ENCODE results near the gene PMFBP1. TPM values are rescaled to one million over a fixed set of nuclear protein-coding genes. Genes with fewer than 3 reads are reported as not detected.

The PMFBP1 gene
- polyA plus RNA-seq, 2 donors = 0.46 to 0.88 TPM

DNA sequence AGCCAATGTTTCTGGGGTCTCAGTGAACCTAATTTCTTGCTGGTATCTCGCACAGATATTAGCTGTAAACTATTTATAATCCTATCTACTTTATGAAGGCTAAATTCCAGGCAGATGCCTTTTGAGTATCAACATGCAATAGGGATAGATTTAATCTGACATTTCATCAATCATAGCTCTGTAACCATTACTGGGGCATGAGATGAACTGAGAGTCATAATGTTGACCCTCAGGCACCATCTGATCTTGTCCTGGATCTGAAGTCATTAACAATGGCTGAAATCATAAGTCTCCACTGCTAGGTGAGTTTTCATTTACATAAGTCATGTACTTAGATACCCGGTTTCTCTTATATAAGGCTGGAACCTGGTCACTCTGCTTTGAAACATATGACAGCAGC, 3.6 kb downstream of the PMFBP1 start:
- Histone ChIP-seq H3K9me3 (ENCODE audit: control insufficient read depth in 2 of 2, insufficient read depth in 1 of 2, low read depth in 1 of 2, low read length in 1 of 2) (no peaks in the 10 kb centered on the region), H3K4me1 (ENCODE audit: control insufficient read depth in 2 of 2, insufficient read depth in 2 of 2, low read length in 1 of 2) (no peaks in the 10 kb centered on the region), H3K4me3 (ENCODE audit: low read depth in 1 of 2, low read length in 2 of 2) (no peak overlapping the region), H3K36me3 (ENCODE audit: control insufficient read depth in 2 of 2, insufficient read depth in 2 of 2, low read length in 1 of 2) (no peaks in the 10 kb centered on the region), H3K27me3 (ENCODE audit: control insufficient read depth in 1 of 2, insufficient read depth in 2 of 2, low read length in 2 of 2) (no peaks in the 10 kb centered on the region), H3K27ac (ENCODE audit: low read depth in 2 of 2, low read length in 1 of 2) (no peak overlapping the region)
- WGBS, 2 donors = 88 to 89% methylated on average over 2 of the region's 2 CpGs

DNA sequence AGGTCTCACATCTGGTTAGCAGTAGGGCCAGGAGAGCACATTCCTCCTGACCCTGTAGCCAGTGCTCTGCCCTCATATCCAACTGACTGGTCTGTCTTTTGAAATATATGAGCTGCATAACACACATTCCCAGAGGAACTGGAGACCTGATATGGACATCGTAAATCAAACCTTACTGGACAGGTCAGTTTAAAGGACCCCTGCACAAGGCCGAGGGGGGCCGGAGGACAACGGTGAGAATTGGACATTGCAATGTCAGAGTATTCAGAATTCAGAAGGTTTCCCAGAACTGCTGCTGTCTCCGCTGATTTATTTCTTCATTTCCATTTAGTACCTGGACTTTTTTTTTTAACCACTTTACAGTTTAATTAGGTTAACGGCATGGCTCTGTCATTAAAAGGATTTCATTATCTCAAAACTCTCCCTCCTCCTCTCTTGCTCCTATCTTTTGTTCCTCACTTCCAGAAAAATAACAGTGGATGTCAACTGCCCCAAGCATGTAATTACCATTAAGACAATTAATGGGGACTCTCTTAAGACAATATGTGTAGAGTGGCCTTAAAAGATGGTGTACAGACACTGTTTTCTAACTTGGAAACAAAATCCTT, 4.9 kb downstream of the PMFBP1 start:
- Histone ChIP-seq H3K27ac (ENCODE audit: low read depth in 2 of 2, low read length in 1 of 2) (no peak overlapping the region), H3K4me3 (ENCODE audit: low read depth in 1 of 2, low read length in 2 of 2) (no peak overlapping the region), H3K36me3 (ENCODE audit: control insufficient read depth in 2 of 2, insufficient read depth in 2 of 2, low read length in 1 of 2) (no peaks in the 10 kb centered on the region), H3K27me3 (ENCODE audit: control insufficient read depth in 1 of 2, insufficient read depth in 2 of 2, low read length in 2 of 2) (no peaks in the 10 kb centered on the region), H3K9me3 (ENCODE audit: control insufficient read depth in 2 of 2, insufficient read depth in 1 of 2, low read depth in 1 of 2, low read length in 1 of 2) (no peaks in the 10 kb centered on the region), H3K4me1 (ENCODE audit: control insufficient read depth in 2 of 2, insufficient read depth in 2 of 2, low read length in 1 of 2) (no peaks in the 10 kb centered on the region)
- 81 to 86% methylated on average over 6 of the region's 6 CpGs for WGBS, 2 donors

DNA sequence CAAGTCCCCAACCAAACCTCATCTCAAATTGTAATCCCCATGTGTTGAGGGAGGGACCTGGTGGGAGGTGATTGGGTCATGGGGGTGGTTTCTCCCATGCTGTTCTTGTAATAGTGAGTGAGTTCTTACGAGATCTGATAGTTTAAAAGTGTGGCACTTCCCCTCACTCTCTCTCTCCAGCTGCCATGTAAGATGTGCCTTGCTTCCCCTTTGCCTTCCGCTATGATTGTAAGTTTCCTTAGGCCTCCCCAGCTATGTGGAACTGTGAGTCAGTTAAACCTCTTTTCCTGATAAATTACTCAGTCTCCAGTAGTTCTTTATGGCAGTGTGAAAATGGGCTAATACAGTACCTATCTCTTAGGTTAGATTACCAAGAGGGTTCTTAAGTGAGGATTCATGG, 5.8 kb downstream of the PMFBP1 start:
- Histone ChIP-seq H3K27ac (ENCODE audit: low read depth in 2 of 2, low read length in 1 of 2) (no peak overlapping the region), H3K9me3 (ENCODE audit: control insufficient read depth in 2 of 2, insufficient read depth in 1 of 2, low read depth in 1 of 2, low read length in 1 of 2) (no peaks in the 10 kb centered on the region), H3K4me3 (ENCODE audit: low read depth in 1 of 2, low read length in 2 of 2) (no peak overlapping the region), H3K36me3 (ENCODE audit: control insufficient read depth in 2 of 2, insufficient read depth in 2 of 2, low read length in 1 of 2) (no peaks in the 10 kb centered on the region), H3K27me3 (ENCODE audit: control insufficient read depth in 1 of 2, insufficient read depth in 2 of 2, low read length in 2 of 2) (no peaks in the 10 kb centered on the region), H3K4me1 (ENCODE audit: control insufficient read depth in 2 of 2, insufficient read depth in 2 of 2, low read length in 1 of 2) (no peaks in the 10 kb centered on the region)
- 80 to 83% methylated on average over 2 of the region's 2 CpGs for WGBS, 2 donors

DNA sequence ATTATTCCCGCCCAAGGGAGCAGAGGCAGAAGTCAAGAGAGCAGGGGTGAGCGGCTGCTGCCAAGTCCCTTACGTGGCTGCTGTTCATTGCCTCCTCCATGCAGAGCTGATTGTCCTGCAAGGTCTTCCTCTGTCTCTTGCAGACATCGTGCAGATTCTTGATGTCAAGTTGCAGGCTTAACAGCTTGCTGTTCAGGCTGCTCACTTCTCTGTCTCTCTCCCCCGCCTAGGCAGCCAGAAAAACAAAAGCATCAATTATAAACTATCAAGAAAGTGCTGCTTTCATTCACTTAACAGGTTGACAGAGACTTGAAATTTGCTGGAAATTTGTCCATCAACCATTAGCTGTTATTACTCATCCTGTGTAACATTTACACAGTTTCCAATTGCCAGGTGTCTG, 7.3 kb downstream of the PMFBP1 start:
- Histone ChIP-seq H3K4me3 (ENCODE audit: low read depth in 1 of 2, low read length in 2 of 2) (no peak overlapping the region), H3K27me3 (ENCODE audit: control insufficient read depth in 1 of 2, insufficient read depth in 2 of 2, low read length in 2 of 2) (no peaks in the 10 kb centered on the region), H3K9me3 (ENCODE audit: control insufficient read depth in 2 of 2, insufficient read depth in 1 of 2, low read depth in 1 of 2, low read length in 1 of 2) (no peaks in the 10 kb centered on the region), H3K36me3 (ENCODE audit: control insufficient read depth in 2 of 2, insufficient read depth in 2 of 2, low read length in 1 of 2) (no peaks in the 10 kb centered on the region), H3K27ac (ENCODE audit: low read depth in 2 of 2, low read length in 1 of 2) (no peak overlapping the region), H3K4me1 (ENCODE audit: control insufficient read depth in 2 of 2, insufficient read depth in 2 of 2, low read length in 1 of 2) (no peaks in the 10 kb centered on the region)
- 67 to 71% methylated on average over 5 of the region's 5 CpGs for WGBS, 2 donors

DNA sequence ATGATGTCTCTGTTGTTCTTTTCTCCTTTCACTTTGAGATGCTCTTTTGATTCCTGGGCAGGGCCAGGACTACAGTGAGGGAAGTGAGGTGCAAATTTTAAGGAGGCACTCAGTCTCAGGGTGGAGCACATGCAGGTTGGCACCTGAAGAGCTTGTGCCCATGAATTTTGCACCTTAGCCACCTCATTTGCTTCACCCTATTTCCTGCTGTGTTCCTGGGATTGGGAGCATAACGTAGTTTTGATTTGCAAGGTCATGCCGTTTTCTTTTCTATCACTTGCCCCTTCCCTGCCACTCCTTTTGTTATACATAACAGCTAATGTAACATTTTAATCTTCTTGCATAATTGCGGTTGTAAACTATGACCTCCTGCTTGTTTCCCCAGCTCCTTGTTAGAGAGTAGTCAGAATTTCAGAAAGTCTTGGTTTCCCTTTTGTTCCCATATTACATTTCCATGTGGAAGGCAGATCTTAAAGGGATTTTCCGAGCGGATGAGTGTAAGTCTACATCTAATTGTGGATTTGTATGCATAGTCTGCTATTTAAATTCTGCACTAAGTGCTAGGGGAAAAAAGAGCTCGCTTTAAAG, 9.8 kb downstream of the PMFBP1 start:
- no peaks in the 10 kb centered on the region for H3K9me3 ChIP-seq (ENCODE audit: control insufficient read depth in 2 of 2, insufficient read depth in 1 of 2, low read depth in 1 of 2, low read length in 1 of 2)
- H3K27me3 ChIP-seq (ENCODE audit: control insufficient read depth in 1 of 2, insufficient read depth in 2 of 2, low read length in 2 of 2) = no peaks in the 10 kb centered on the region
- H3K27ac ChIP-seq (ENCODE audit: low read depth in 2 of 2, low read length in 1 of 2) = no peak overlapping the region
- 70 to 73% methylated on average over 6 of the region's 6 CpGs for WGBS, 2 donors
- H3K4me3 ChIP-seq (ENCODE audit: low read depth in 1 of 2, low read length in 2 of 2) = no peak overlapping the region
- no peaks in the 10 kb centered on the region for H3K36me3 ChIP-seq (ENCODE audit: control insufficient read depth in 2 of 2, insufficient read depth in 2 of 2, low read length in 1 of 2)
- H3K4me1 ChIP-seq (ENCODE audit: control insufficient read depth in 2 of 2, insufficient read depth in 2 of 2, low read length in 1 of 2) = no peaks in the 10 kb centered on the region

DNA sequence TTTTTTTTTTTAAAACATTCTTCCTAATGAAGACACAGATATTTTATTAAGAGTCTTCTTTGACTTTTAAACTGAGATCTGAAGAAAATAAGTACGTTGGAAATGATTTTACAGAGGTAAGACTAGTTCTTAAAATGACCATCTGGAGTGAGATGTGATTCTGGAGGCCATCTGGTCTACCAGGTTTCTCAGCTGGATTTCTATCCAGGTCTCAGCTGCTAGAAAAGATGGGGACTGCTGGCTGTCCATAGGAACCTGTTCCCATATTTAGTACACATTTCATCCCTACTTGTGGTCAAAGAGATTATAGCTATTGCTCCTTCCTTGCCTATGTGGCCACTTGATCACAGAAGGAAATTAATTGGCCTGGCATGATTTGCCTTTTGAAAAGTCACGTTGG, 12.2 kb downstream of the PMFBP1 start:
- 54 to 58% methylated on average over 2 of the region's 2 CpGs for WGBS, 2 donors
- no peak overlapping the region for H3K27ac ChIP-seq (ENCODE audit: low read depth in 2 of 2, low read length in 1 of 2)

DNA sequence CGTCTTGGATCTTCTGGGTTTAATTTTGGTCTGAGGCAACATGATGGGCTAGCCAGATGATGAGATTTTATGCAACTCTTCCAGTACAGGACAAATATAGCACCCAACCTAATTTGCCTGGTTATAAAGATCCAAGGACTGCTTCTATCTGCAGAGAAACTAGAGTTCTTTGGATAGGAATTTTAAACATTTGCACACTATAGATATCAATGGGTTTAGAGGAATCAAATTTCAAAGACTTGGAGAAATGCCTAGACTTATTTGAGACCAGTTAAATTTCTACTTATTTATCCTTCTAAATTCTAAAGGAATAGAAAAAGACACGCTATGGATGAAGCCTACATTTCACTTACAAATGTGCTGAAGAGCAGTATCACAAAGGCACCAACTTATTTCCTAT, 12.6 kb downstream of the PMFBP1 start:
- H3K36me3 ChIP-seq (ENCODE audit: control insufficient read depth in 2 of 2, insufficient read depth in 2 of 2, low read length in 1 of 2) = no peaks in the 10 kb centered on the region
- 41 to 46% methylated on average over 2 of the region's 2 CpGs for WGBS, 2 donors
- H3K27me3 ChIP-seq (ENCODE audit: control insufficient read depth in 1 of 2, insufficient read depth in 2 of 2, low read length in 2 of 2) = no peaks in the 10 kb centered on the region
- no peak overlapping the region for H3K27ac ChIP-seq (ENCODE audit: low read depth in 2 of 2, low read length in 1 of 2)
- H3K9me3 ChIP-seq (ENCODE audit: control insufficient read depth in 2 of 2, insufficient read depth in 1 of 2, low read depth in 1 of 2, low read length in 1 of 2) = no peaks in the 10 kb centered on the region
- H3K4me3 ChIP-seq (ENCODE audit: low read depth in 1 of 2, low read length in 2 of 2) = no peak overlapping the region
- no peaks in the 10 kb centered on the region for H3K4me1 ChIP-seq (ENCODE audit: control insufficient read depth in 2 of 2, insufficient read depth in 2 of 2, low read length in 1 of 2)

More for the DNA sequence above, 12.2 kb downstream of the PMFBP1 start:
- Histone ChIP-seq H3K4me3 (ENCODE audit: low read depth in 1 of 2, low read length in 2 of 2) (no peak overlapping the region), H3K9me3 (ENCODE audit: control insufficient read depth in 2 of 2, insufficient read depth in 1 of 2, low read depth in 1 of 2, low read length in 1 of 2) (no peaks in the 10 kb centered on the region), H3K4me1 (ENCODE audit: control insufficient read depth in 2 of 2, insufficient read depth in 2 of 2, low read length in 1 of 2) (no peaks in the 10 kb centered on the region), H3K27me3 (ENCODE audit: control insufficient read depth in 1 of 2, insufficient read depth in 2 of 2, low read length in 2 of 2) (no peaks in the 10 kb centered on the region), H3K36me3 (ENCODE audit: control insufficient read depth in 2 of 2, insufficient read depth in 2 of 2, low read length in 1 of 2) (no peaks in the 10 kb centered on the region)

DNA sequence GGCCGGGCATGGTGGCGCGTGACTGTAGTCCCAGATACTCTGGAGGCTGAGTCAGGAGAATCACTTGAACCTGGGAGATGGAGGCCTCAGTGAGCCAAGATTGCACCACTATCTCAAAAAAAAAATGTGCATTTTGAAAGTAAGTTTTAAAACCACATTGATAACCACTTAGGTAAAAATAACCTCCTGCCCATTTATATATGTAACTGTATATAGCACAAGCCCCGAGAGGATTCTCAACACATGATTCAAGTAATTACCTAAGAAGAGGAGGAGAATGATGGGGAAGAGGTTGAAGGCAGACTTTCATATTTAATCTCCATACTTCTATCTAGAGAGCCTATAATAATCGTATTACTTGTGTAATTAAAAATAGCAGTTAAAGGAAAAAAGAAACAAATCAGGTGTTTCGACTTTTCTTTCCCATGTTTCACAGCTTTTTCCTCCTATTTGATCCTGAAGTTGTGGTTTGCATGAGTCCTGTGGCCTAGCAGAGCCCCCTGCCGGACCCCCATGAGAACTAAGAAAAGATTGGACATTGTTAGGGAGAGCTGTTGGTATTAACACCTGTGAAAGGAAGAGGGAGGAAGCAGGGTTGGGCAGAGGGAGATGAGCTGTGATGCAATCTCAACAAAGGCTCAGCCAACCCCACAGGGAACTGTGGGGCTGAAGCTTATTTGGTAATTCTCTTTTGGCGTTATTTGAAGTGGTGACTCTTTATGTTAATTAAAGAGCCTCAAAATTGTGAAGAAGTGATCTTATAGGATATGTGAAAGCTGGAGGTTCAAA, 22.1 kb downstream of the PMFBP1 start:
- no peaks in the 10 kb centered on the region for H3K27me3 ChIP-seq (ENCODE audit: control insufficient read depth in 1 of 2, insufficient read depth in 2 of 2, low read length in 2 of 2)
- H3K36me3 ChIP-seq (ENCODE audit: control insufficient read depth in 2 of 2, insufficient read depth in 2 of 2, low read length in 1 of 2) = no peaks in the 10 kb centered on the region
- no peaks in the 10 kb centered on the region for H3K4me1 ChIP-seq (ENCODE audit: control insufficient read depth in 2 of 2, insufficient read depth in 2 of 2, low read length in 1 of 2)
- no peak overlapping the region for H3K27ac ChIP-seq (ENCODE audit: low read depth in 2 of 2, low read length in 1 of 2)
- H3K4me3 ChIP-seq (ENCODE audit: low read depth in 1 of 2, low read length in 2 of 2) = no peak overlapping the region
- WGBS, 2 donors = 74 to 79% methylated on average over 8 of the region's 8 CpGs
- no peaks in the 10 kb centered on the region for H3K9me3 ChIP-seq (ENCODE audit: control insufficient read depth in 2 of 2, insufficient read depth in 1 of 2, low read depth in 1 of 2, low read length in 1 of 2)

DNA sequence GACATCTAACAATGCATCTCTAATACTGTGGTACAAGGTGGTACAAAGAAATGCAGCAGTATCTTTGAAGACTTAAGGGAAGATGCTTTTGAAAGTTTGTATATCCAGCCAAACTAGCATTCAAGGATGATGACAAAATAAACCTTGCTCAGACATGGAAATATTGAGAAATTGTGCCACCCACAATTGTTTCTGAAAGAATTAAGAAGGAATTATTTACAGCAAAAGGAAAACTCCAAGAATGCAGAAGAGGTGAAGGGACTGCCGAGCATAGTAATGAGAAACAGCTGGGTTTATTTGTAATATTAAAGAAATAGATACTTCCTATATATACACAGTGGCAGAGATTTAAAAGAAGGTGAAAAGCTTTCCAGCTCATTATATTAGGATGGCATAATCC, 29.5 kb downstream of the PMFBP1 start:
- Histone ChIP-seq H3K27ac (ENCODE audit: low read depth in 2 of 2, low read length in 1 of 2) (no peak overlapping the region), H3K9me3 (ENCODE audit: control insufficient read depth in 2 of 2, insufficient read depth in 1 of 2, low read depth in 1 of 2, low read length in 1 of 2) (no peaks in the 10 kb centered on the region), H3K4me3 (ENCODE audit: low read depth in 1 of 2, low read length in 2 of 2) (no peak overlapping the region), H3K4me1 (ENCODE audit: control insufficient read depth in 2 of 2, insufficient read depth in 2 of 2, low read length in 1 of 2) (no peaks in the 10 kb centered on the region), H3K36me3 (ENCODE audit: control insufficient read depth in 2 of 2, insufficient read depth in 2 of 2, low read length in 1 of 2) (no peaks in the 10 kb centered on the region), H3K27me3 (ENCODE audit: control insufficient read depth in 1 of 2, insufficient read depth in 2 of 2, low read length in 2 of 2) (no peaks in the 10 kb centered on the region)
- 67 to 85% methylated on average over 1 of the region's 1 CpG for WGBS, 2 donors
